DMS153 treated with DMSO at 0.1 percent for 48 hours (cell line): ENCODE measurements around the gene GNB3.
A peak's percentile ranks its signal among the peaks of the same experiment; 100 is the strongest.

ENCODE experiments used
- DNase-seq: peaks from one replicate; lab custom pipeline; 2025; ENCODE audit not compliant: unreplicated experiment; lab: John Stamatoyannopoulos, UW

The GNB3 gene

DNA sequence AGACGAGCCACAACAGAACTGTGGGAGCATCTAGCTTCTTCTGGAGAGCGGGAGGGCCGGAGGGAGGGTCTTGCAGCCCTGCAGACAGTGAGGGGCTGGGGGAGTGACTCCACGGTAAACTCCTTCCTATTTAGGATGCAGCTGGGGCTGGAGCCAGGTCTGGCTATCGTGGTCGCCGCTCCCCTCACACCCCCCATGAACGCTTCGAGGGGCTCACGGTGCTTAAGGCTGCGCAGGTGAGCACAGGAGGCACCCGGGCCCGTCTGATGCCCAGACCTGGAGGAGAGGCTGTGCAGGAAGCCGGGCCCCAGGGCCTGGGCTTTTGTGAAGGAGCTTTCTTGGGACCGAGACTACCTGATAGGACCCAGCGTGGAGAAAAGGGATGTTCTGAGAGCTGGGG lies 3.9 kb upstream of the GNB3 start:
- no peak for DNase-seq

DNA sequence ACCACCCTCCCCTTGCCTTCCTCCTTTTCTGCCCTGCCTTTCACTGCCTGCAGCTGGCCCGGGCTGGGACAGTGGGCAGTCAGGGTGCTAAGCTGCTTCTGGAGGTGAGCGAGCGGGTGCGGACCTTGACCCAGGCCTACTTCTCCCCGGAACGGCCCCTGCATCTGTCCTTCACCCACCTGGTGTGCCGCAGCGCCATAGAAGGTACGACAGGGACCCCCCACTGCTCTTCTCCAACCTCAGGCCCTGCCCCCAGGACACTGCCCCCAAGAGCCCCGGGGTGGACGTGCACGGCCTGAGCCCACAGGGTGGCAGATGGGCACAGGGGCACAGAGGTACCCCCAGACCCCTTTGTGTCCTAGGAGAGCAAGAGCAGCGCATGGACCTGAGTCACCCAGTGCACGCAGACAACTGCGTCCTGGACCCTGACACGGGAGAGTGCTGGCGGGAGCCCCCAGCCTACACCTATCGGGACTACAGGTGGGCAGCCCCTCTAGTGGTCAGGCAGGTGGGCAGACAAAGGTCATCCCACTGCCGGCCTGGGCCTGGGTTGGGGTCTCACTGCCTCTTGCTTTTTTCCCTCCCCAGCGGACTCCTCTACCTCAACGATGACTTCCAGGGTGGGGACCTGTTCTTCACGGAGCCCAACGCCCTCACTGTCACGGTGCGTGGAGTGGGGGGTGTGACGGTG lies 3.2 kb upstream of the GNB3 start:
- no peak for DNase-seq

DNA sequence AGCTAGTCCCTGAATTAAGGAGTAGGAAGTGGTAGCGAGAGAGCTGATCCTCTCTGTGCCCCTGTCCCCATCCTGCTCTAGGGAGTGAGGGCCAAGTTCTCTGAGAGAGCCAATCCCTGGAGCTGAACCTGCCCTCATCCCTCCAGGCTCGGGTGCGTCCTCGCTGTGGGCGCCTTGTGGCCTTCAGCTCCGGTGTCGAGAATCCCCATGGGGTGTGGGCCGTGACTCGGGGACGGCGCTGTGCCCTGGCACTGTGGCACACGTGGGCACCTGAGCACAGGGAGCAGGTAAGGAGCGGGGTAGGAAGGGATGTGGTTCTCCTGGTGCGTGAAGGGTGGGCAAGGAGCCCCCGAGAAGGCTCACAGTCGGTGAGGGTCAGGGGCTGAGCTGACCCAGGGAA lies 1.9 kb upstream of the GNB3 start:
- DNase-seq = no peak

DNA sequence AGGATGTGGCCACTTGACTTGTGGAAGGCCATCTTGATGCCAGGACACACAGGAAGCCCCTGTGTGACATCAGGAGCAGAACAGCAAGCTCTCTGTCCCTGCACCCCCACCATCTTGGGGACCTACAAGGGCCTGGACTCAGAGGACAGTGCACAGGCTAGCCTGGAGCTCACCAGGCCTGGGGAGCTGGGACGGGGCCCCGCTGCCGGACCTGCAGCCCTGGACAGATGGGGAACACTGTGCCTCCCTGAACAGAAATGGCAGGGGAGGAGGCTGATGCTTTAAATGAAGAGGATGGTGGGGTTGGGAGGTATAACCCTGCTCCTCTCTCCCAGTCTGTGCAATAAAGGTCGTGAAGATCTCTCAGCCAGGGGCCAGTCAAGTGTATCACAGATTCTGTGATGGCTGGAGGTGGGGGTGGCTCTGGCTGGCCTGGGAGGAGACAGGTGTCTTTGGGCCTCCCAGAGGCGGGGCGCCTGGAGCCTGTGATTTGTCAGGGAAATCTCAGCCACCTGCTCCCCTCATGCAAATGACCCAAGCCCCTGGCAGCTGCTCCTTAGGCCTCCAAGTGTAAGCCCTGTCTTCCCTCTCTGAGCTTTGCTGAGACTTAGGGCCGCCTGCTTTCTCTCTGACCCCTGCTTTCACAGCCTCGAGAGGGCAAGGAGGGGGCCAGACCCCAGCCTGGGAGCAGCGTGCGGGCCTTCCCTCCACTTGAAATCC lies 1.1 kb upstream of the GNB3 start:
- DNase-seq = no peak

DNA sequence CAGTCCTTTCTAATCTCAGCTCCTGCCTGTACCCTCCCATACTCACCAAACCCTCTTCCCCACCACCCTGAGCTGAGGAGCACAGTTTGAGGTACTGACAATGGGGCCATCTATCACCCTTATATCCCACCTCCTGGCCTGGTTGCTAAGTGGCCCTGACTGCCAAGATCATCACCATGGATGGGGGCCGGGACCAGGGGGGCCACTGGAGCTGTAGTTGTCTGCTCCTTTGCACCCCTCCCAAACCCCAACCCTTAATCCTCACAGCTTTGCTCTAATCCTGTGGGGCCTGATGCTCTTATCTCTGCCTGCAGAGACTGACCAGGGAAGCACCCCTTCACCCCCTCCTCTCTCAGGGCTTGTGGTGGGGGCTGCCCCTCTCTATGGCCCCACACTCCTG lies 395 bp upstream of the GNB3 start:
- DNase-seq = no peak

DNA sequence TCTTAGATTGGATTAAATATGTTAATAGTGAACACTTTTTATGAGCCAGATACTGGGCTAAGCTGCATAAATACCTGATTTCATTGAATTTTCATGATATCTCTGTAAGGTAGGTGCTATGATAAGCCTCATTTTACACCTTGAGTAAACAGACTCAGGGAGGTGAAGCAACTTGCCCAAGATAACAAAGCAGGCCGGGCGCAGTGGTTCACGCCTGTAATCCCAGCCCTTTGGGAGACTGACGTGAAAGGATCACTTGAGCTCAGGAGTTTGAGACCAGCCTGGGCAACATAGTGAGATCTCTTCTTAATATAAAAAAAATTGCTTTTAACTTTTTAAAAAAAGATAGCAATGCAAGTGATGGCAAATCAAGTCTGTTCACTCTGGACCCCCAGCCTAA lies 1.4 kb downstream of the GNB3 start:
- no peak for DNase-seq

DNA sequence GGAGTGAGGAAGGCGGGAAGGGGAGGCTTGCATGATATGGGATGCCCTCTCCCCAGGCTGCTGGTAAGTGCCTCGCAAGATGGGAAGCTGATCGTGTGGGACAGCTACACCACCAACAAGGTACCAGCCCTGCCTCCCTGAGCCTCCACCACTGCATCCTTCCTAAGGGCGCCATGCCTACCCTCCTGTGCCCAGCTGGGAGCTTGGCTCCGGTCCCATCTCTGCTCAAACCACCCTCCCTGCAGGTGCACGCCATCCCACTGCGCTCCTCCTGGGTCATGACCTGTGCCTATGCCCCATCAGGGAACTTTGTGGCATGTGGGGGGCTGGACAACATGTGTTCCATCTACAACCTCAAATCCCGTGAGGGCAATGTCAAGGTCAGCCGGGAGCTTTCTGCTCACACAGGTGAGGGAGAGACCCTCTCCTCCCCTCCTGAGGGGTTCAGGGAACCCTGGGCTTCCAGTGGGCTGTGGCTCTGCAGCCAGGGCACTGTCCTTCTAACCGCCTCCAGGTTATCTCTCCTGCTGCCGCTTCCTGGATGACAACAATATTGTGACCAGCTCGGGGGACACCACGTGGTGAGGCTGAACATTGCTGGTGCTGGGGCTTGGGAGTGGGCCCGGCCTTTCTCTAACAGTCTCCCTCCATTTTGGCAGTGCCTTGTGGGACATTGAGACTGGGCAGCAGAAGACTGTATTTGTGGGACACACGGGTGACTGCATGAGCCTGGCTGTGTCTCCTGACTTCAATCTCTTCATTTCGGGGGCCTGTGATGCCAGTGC lies 2.6 kb downstream of the GNB3 start:
- DNase-seq = no peak

DNA sequence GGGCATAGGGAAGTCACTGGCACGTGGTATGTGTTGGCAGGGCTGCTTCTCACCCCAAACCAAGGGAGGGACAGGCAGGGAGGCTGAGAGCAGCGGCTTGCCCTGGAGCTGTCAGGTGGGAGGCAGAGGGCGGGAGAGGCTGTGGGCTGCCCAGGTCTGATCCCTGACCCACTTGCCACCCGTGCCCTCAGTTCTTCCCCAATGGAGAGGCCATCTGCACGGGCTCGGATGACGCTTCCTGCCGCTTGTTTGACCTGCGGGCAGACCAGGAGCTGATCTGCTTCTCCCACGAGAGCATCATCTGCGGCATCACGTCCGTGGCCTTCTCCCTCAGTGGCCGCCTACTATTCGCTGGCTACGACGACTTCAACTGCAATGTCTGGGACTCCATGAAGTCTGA lies 4.7 kb downstream of the GNB3 start:
- no peak for DNase-seq

DNA sequence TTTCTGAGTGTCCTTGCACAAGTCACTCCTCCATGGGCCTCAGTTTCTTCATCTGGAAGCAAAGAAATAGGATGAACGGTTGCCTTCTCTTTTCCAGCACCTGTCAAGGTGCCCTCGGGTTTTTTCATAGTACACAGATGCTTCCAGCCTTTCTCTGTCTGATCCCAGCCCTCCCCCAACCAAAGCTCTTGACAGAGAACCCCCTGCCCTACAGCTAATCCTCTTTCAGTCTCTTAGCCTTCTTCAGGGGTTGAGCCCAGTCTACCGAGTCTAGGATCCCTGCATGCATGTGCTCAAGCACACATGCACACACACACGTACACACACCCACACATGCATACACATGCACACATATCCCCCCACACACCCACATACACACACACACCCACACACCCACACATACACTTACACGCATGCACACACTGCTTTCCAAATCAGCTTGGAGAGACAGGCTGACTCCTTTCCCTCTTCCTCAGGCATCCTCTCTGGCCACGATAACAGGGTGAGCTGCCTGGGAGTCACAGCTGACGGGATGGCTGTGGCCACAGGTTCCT lies 5.7 kb downstream of the GNB3 start:
- DNase-seq = no peak

DNA sequence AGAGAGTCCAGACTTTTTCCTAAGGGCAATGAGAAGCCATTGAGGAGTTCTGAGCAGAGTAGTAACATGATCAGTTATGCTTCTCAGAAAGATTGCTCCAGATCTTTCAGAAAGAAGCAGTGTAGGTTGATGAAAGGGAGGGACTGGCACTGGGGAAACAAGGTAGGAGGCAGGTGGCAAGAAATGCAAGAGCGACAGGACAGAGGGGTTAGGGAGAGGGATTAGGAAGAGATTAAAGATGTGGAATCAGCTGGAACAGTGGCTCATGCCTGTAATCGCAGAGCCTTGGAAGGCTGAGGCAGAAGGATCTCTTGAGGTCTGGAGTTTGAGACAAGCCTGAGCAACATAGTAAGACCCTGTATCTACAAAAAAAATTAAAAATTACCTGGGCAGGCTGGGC lies 7.0 kb downstream of the GNB3 start:
- DNase-seq = no peak

DNA sequence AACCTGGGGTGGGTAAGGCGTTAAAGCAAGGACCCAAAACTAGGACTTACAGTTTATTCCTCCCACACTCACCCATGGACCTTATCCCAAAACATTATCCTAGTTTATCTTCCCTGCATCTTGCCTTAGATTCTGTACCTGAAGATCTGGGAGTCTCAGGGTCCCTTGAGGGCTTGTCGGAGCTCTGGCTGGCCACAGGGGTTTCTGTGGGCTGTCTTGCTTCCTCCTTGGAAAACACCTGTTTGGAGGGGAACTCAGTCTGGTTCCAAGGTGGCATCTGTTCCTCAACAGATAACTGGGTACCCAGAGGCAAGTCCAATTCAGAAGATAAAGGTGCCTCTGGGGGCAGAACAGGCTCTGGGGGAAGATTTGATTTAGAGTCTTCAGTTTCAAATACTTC lies 8.7 kb downstream of the GNB3 start:
- no peak for DNase-seq

DNA sequence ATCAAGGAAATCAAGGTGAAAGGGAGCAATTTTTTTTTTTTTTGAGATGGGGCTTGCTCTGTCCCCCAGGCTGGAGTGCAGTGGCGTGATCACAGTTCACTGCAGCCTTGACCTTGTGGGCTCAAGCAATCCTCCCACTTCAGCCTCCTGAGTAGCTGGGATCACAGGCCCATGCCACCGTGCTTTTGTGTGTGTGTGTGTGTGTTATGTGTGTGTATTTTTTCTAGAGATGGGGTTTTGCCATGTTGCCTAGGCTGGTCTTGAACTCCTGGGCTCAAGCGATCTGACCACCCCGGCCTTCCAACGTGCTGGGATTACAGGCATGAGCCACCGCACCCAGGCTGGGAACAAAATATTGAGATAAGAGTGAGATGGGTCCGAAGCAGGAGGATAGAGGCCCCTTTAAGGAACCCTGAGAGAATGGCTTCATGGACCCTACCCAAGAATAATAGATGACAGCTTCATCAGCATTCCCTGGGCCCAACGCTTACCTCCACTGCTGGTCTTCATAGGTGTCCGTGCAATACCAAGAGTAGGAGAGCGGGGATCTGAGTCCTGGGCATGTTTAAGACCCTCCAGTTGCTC lies 9.3 kb downstream of the GNB3 start:
- no peak for DNase-seq

DNA sequence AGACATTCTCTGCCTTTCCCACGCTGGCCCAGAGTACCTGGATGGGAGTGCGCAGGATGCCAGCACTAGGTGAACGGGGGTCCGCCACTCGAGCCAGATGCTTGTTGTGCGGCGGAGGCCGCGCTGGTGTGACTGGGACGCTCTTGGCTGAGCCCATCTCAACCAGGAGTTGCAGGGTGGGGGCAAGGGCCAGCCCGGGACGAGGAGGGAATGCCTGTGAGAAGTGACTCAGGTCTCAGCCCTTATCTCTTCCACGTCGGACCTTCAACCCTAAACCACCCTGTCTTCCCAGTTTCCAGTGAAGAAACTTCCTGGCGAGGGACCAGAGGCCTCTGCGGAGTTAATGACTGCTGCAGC lies 10.0 kb downstream of the GNB3 start:
- no peak for DNase-seq

DNA sequence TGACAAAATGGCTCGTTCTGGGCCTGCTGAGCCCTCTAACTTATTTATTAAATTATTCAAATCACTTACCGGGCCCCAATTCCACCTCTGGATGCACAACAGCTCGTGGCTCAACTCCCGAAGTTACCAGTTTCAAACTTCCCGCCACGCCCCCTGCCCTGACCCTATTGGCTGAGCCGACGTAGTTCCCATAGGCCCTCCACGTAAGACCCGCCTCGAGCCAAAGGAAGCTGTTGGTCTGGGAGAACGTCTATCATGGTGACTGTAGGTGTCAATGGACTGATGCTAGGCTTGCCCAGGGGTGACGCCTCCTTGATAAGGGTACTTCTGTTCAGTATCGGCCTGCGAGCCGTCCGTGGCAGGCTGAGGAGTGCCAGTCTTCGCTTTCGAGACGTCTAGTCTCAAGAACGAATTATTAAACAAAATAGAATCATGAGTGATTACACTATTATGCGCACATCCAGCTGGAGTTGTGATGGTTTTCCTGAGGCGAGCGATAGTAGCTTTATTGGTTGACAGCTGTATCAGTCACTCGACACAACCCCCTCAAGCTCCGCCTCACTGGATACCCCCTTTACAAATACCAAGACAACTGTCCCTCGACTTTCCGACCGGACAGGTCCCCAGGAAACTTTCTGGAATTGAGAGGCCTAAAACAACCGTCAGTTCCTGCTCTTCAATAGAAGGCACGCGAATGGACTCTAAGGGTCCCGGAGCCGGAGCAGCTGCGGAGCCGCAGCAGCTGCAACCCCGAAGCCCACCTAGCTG lies 10.6 kb downstream of the GNB3 start, which contains the start of gene CDCA3:
Gene CDCA3 (minus strand): TSS at position 134 of the 768 bp plus-strand sequence. CDS start 334 bp downstream, outside the sequence.
- peak; percentile 93 for DNase-seq

DNA sequence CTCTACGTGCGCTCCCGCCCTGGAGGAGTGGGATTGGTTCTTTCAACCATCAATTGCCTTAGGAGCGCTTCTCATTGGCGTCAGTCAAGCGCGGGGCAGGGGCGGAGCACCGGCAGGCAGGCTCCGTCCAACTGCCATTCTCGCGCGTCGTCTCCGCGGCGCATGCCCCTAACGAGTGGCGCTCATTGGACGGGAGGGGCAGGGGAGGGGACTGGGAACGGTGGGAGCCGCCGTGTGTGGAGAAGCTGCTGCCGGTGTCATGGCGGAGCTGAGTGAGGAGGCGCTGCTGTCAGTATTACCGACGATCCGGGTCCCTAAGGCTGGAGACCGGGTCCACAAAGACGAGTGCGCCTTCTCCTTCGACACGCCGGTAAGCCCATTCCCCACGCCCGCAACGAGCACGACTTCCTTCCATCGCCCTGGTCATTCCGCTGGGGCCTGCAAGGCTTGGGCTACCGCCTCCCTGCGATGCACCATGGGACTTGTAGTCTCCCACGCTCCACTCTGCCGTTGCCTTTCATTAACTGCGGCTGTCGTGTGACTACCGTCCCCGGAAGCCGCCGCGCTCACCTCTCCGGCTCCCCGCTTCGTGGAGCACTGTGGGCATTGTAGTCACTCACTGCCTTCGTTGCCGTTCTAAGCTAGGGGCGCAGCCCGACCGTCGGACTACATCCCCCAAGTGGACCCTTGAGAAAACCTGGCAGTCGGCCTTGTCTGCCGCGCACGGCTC lies 11.4 kb downstream of the GNB3 start, which contains the start of gene USP5:
Gene USP5 (plus strand): TSS at position 230 of the 730 bp plus-strand sequence. CDS start 30 bp downstream, at position 260.
- peak; percentile 97 for DNase-seq

DNA sequence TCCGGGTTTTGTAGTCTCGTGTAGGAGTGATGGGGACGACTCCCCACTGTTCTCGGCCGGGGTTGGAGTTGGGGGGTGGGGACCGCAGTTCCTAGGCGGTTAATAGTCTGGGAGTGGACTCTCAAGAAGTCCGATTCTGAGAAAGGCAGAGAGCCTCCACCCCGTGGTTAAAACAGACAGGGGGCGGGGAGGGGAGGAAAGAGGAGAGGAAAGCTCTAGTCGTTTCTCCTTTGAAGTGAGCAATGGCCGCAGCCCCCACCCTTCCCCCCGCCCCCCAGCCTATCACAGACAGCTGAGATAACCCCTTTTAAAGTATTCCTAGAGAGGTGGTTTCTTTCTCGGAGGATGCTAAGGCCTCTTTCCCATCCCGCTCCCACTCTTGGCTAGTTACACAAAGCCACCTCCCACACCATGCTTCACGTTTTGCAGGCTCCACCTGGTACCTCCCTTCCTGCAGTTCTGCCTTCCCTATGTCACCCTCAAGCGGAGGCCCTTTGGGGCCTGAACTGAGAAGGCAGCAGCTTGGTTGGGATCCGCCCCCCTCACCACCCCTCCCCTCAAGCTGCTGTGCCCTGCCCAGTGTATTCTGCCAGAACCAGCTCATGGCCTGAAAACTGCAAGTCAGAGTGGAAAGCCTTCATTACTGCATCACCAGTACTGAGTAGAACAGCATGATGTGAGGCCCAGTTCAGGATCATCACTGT lies 12.1 kb downstream of the GNB3 start:
- no peak for DNase-seq

DNA sequence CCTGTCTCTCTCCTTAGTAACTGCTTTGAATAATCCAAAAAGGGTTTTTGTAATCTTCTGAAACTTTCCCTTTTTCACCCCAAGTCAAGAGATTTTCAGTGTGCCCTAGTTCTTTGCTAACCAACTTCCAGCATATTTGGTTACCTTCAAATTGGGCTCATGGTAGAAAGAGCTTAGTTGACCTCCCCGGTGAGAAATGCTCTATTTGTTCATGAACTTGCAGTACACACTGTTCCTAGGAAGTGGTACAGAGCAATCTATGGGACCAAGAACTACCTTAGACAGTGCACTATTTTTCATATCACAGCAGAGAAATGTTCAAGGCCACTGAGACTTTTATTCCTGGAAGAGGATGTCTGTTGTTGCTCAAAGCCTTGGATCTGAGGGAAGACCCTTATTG lies 12.9 kb downstream of the GNB3 start:
- DNase-seq = no peak

DNA sequence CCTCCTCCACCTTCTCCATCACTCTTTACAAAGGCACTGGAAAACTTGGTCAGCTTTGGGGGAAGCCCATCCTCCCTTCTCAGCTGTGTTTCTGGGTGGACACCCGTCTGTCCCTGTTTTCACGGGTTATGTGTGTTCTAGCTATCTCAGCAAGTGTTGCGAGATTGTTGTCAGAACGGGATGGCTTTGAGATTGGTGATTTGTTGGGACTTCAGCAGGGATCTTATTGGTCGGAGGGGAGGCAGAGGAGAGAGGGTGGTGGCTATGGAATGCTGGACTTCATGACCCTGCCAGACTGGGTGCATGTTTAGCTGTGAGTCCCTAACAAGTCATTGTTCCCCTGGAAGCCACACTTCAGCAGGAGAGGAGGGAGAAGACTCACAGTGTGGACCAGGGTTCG lies 13.3 kb downstream of the GNB3 start:
- DNase-seq = no peak

DNA sequence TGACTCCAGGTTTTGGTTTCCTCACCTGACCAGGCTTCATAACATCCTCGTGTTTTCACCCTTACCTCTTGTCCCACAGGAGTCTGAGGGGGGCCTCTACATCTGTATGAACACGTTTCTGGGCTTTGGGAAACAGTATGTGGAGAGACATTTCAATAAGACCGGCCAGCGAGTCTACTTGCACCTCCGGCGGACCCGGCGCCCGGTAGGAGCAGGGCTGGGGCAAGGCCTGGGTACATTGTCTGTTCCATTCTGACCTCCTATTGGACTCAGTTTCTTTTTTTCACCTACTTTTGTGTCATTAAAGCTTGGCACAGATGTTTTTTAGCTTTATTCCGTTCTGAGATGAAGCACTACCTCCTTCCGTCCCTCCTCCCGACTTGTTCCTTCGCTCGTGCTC lies 14.6 kb downstream of the GNB3 start:
- no peak for DNase-seq
